Activated gamma-delta T cell treated with Interleukin-2 at 50 U/mL for 16 hours (primary cell): ENCODE measurements around the gene SUSD3.

ENCODE experiments used
- DNase-seq: peaks from one replicate; pipeline ENCODE4 v3.0.0-alpha.2; 2020

The SUSD3 gene

GRCh38 chr9:93077811-93078210, 19.3 kb downstream of the SUSD3 start:
- no peak for DNase-seq

GRCh38 chr9:93079371-93079770, 20.9 kb downstream of the SUSD3 start:
- no peak for DNase-seq

GRCh38 chr9:93080406-93080805, 21.9 kb downstream of the SUSD3 start:
- no peak for DNase-seq

- no peak for DNase-seq
These were observed 22.6 kb downstream of the SUSD3 start for GRCh38 chr9:93081081-93081529.

- DNase-seq: no peak
These were observed 23.4 kb downstream of the SUSD3 start for GRCh38 chr9:93081931-93082330.

- DNase-seq: no peak
These were observed 24.4 kb downstream of the SUSD3 start for GRCh38 chr9:93082841-93083411.

GRCh38 chr9:93083592-93084470, 25.3 kb downstream of the SUSD3 start:
- no peak for DNase-seq

GRCh38 chr9:93084471-93084881, 26.0 kb downstream of the SUSD3 start:
- DNase-seq: no peak

- DNase-seq: no peak
These were observed 27.2 kb downstream of the SUSD3 start for GRCh38 chr9:93085676-93086075.

GRCh38 chr9:93086447-93087224, 28.1 kb downstream of the SUSD3 start:
- no peak for DNase-seq

GRCh38 chr9:93087971-93088655, 29.6 kb downstream of the SUSD3 start:
- no peak for DNase-seq

- no peak for DNase-seq
These were observed 30.1 kb downstream of the SUSD3 start for GRCh38 chr9:93088656-93089015.

- DNase-seq: no peak
These were observed 30.5 kb downstream of the SUSD3 start for GRCh38 chr9:93089024-93089423.

- no peak for DNase-seq
These were observed 31.0 kb downstream of the SUSD3 start for GRCh38 chr9:93089481-93089991.

- DNase-seq: no peak
These were observed 31.7 kb downstream of the SUSD3 start for GRCh38 chr9:93090091-93090655.

- DNase-seq: no peak
These were observed 32.6 kb downstream of the SUSD3 start for GRCh38 chr9:93091056-93091452.

- DNase-seq: peak; percentile 39
These were observed 33.1 kb downstream of the SUSD3 start for GRCh38 chr9:93091453-93092081.

GRCh38 chr9:93092251-93092991, 33.9 kb downstream of the SUSD3 start:
- no peak for DNase-seq

GRCh38 chr9:93093127-93093876, 34.8 kb downstream of the SUSD3 start:
- no peak for DNase-seq

GRCh38 chr9:93093877-93094657, 35.6 kb downstream of the SUSD3 start:
- DNase-seq: no peak
